ENCODE results near the gene HOXD11. TPM values are rescaled to one million over a fixed set of nuclear protein-coding genes. Genes with fewer than 3 reads are reported as not detected.

The HOXD11 gene
- total RNA-seq (2021), result not detected in 3 replicates
- Bru-seq, nascent RNA, result not detected
- long read RNA-seq, experiment 1, result 0 reads
- long read RNA-seq, experiment 2, result 0 reads
- long read RNA-seq, experiment 3, result 0 reads

DNA sequence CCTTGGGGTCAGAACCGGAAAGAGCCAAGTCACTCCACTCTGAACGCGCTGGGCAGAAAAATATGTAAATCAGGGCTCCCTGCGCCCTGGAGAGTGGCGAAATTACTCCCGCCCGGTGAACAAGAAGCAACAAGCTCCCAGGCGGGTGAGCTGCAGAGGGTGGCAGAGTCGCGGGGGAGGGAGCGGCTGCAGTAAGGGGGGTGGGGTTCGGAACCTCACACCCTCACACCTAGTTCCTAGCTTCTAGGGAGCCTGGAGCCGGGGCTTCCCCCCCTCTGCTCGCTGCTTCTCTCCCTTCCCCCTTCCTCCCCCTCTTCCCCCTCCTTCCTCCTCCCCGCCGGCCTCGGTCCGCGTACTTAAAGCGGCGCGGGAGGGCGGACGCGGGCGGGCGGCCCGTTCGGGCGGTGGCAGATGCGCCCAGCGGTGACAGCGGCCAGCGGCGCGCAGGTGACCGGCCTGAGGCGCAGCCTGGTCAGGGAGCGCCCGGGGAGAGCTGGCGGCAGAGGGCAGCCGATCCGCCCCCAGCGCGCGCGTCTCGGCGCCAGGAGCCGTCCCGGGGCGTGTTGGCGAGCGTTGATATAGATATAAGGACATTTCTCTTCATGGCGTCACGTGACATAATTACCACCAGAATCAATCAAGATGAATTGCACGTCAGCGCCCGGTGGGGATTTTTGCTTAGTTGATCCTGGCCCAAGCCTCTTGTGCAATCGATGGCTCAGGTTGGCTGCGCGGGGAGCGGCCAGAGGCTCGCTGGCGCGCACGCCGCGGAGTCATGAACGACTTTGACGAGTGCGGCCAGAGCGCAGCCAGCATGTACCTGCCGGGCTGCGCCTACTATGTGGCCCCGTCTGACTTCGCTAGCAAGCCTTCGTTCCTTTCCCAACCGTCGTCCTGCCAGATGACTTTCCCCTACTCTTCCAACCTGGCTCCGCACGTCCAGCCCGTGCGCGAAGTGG, at the start of gene HOXD11:
Gene HOXD11, plus strand, starts transcription at position 700 of the 959 bp plus-strand sequence. Its CDS starts 76 bp downstream, at position 776.
- DNase-seq (ENCODE audit: low spot score), result peak; percentile 67
- peaks cover 39% of the 10 kb centered on the region for H3K4me1 Mint-ChIP-seq
- H3K9me3 Mint-ChIP-seq, result no peaks in the 10 kb centered on the region
- no peak within 1 kb of the TSS for H3K27ac Mint-ChIP-seq
- CTCF ChIA-PET, result interaction anchor here (1.0 to 2.4 kb wide), 4 partner anchors 10 to 69 kb away, joined by 3 to 14 read pairs (median 4); no protein-coding TSS in a partner anchor
- H3K4me3 Mint-ChIP-seq, result peak within 1 kb of the TSS; percentile 61
- peaks cover 98% of the 10 kb centered on the region for H3K27me3 Mint-ChIP-seq (ENCODE audit: low read depth)
- peak; percentile 14 for ATAC-seq
- POLR2A ChIA-PET, result interaction anchor here (0.5 to 0.7 kb wide), 3 partner anchors 28 to 1121 kb away, joined by 3 read pairs; no protein-coding TSS in a partner anchor
- H3K36me3 Mint-ChIP-seq, result no peaks in the 10 kb centered on the region
- TF ChIP-seq, protein P1, sequence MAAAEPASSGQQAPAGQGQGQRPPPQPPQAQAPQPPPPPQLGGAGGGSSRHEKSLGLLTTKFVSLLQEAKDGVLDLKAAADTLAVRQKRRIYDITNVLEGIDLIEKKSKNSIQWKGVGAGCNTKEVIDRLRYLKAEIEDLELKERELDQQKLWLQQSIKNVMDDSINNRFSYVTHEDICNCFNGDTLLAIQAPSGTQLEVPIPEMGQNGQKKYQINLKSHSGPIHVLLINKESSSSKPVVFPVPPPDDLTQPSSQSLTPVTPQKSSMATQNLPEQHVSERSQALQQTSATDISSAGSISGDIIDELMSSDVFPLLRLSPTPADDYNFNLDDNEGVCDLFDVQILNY (CRISPR knock-in tag; IDR thresholded peaks at IDR 0.05), result peak; percentile 35; the same call in 1 of the 2 replicates
- TF ChIP-seq USF1 (CRISPR knock-in tag; IDR thresholded peaks at IDR 0.05) (peak; percentile 55; the same call in 1 of the 2 replicates), KAT7 (CRISPR knock-in tag; IDR thresholded peaks at IDR 0.05; ENCODE audit: borderline replicate concordance) (no peak), ZNF121 (CRISPR knock-in tag; IDR thresholded peaks at IDR 0.05) (0 out of 2 replicates have a peak, but pooled peaks have one; percentile 2)
- TF ChIP-seq, protein P2, sequence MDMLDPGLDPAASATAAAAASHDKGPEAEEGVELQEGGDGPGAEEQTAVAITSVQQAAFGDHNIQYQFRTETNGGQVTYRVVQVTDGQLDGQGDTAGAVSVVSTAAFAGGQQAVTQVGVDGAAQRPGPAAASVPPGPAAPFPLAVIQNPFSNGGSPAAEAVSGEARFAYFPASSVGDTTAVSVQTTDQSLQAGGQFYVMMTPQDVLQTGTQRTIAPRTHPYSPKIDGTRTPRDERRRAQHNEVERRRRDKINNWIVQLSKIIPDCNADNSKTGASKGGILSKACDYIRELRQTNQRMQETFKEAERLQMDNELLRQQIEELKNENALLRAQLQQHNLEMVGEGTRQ (CRISPR knock-in tag; IDR thresholded peaks at IDR 0.05), result peak; percentile 70

DNA sequence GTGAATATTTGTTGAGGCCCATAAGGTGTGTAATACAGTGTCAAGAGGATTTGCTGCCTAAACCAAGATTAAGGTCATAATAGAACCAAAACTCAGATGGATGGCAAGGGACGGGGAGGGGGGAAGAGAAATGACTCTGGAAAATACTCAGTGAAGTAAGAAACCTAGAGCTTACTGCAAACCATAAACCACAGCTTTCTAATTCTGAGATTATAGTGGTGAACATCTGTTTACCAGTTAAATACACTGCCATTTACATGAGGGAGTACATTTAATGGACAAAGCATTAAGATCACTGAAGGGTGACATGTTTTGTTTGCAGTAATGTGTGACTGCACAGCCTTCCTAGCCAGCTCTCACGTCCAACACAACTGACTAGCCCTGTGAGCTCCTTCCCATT, 43.1 kb upstream of the HOXD11 start:
- Mint-ChIP-seq H3K4me3 (no peak overlapping the region), H3K4me1 (peaks cover 21% of the 10 kb centered on the region), H3K36me3 (no peaks in the 10 kb centered on the region), H3K9me3 (no peaks in the 10 kb centered on the region), H3K27me3 (ENCODE audit: low read depth) (peaks cover 80% of the 10 kb centered on the region), H3K27ac (no peak overlapping the region)
- ATAC-seq, result no peak
- ChIA-PET POLR2A (interaction anchor here (0.6 to 0.7 kb wide), 2 partner anchors 35 to 428 kb away, joined by 3 to 7 read pairs; no protein-coding TSS in a partner anchor), CTCF (no interaction called here)
- DNase-seq (ENCODE audit: low spot score), result no peak
- no peak for TF ChIP-seq NR3C1 (CRISPR knock-in tag; conservative IDR thresholded peaks at IDR 0.05; ENCODE audit: low read depth)
- TF ChIP-seq RELA (CRISPR knock-in tag; IDR thresholded peaks at IDR 0.05; ENCODE audit: borderline replicate concordance), result no peak
- no peak for TF ChIP-seq ZNF396 (CRISPR knock-in tag; IDR thresholded peaks at IDR 0.05; ENCODE audit: borderline replicate concordance)
- TF ChIP-seq OVOL2 (CRISPR knock-in tag; IDR thresholded peaks at IDR 0.05; ENCODE audit: borderline replicate concordance), result no peak
- TF ChIP-seq NR2C2 (CRISPR knock-in tag; IDR thresholded peaks at IDR 0.05), result no peak
- no peak for TF ChIP-seq ZNF263 (CRISPR knock-in tag; IDR thresholded peaks at IDR 0.05; ENCODE audit: low read depth)
- TF ChIP-seq SOX15 (CRISPR knock-in tag; IDR thresholded peaks at IDR 0.05), result no peak
- no peak for TF ChIP-seq ZNF121 (CRISPR knock-in tag; IDR thresholded peaks at IDR 0.05)
- TF ChIP-seq, protein P3, sequence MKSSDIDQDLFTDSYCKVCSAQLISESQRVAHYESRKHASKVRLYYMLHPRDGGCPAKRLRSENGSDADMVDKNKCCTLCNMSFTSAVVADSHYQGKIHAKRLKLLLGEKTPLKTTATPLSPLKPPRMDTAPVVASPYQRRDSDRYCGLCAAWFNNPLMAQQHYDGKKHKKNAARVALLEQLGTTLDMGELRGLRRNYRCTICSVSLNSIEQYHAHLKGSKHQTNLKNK (CRISPR knock-in tag; IDR thresholded peaks at IDR 0.05), result no peak

- Mint-ChIP-seq H3K27me3 (ENCODE audit: low read depth) (peaks cover 97% of the 10 kb centered on the region), H3K27ac (no peak overlapping the region), H3K4me1 (peaks cover 26% of the 10 kb centered on the region), H3K36me3 (no peaks in the 10 kb centered on the region), H3K9me3 (no peaks in the 10 kb centered on the region), H3K4me3 (peak overlapping the region; percentile 54)
- DNase-seq (ENCODE audit: low spot score) (peak; percentile 36), ATAC-seq (peak; percentile 45)
- ChIA-PET POLR2A (no interaction called here), CTCF (interaction anchor here (0.9 kb wide), 1 partner anchor 31 kb away, joined by 3 read pairs; no protein-coding TSS in a partner anchor)
- TF ChIP-seq SMAD4 (CRISPR knock-in tag; IDR thresholded peaks at IDR 0.05) (no peak), ETV6 (CRISPR knock-in tag; IDR thresholded peaks at IDR 0.05) (peak; percentile 96), SOX15 (CRISPR knock-in tag; IDR thresholded peaks at IDR 0.05) (no peak)
Measured at GRCh38 chr2:176066645-176067588, 40.2 kb upstream of the HOXD11 start.

All from WTC11 (cell line).